ENCODE measurements around the gene CCDC82. TPM values are rescaled to one million over a fixed set of nuclear protein-coding genes. Genes with fewer than 3 reads are reported as not detected.
A peak's percentile ranks its signal among the peaks of the same experiment; 100 is the strongest.

CCDC82 gene
- polyA plus RNA-seq, 2 of the 4 experiments (the other 2 are of a cell fraction): 17.6 to 27.6 TPM

DNA sequence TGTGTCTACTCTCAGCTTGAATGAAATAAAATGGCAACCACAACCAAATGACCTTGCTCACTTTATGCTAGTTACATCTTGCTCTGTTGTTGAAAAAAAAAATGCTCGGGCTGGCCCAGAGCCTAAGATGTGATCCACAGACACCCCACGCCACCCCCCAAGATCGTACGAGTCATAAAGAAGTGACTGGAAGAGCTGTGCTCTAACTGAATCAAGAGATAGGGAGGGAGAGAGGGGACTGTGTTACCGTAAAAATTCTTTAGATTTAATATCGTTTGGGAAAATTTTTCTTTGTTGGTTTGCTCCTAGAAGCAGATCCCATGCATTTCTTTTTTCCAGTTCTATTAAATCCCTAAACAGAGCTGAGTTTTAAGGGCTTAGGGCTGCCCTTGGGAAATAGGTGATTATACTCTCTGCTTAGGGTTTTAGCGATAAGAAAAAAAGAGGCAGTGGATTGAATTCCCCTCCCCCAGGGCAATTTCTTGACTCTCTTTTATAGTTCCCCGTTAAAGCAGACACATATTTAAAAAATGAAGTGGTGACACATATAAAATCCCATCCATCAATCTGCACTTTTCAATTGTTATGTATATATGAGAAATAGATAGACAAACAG is 61.2 kb downstream of the CCDC82 start (continued):
- TF ChIP-seq, protein P1, sequence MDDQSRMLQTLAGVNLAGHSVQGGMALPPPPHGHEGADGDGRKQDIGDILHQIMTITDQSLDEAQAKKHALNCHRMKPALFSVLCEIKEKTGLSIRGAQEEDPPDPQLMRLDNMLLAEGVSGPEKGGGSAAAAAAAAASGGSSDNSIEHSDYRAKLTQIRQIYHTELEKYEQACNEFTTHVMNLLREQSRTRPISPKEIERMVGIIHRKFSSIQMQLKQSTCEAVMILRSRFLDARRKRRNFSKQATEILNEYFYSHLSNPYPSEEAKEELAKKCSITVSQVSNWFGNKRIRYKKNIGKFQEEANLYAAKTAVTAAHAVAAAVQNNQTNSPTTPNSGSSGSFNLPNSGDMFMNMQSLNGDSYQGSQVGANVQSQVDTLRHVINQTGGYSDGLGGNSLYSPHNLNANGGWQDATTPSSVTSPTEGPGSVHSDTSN (IDR thresholded peaks at IDR 0.05): no peak
- TF ChIP-seq EP300 (IDR thresholded peaks at IDR 0.05) (no peak), KDM5A (IDR thresholded peaks at IDR 0.05) (no peak), BHLHE40 (IDR thresholded peaks at IDR 0.05; ENCODE audit: low read depth, low read length) (no peak)

DNA sequence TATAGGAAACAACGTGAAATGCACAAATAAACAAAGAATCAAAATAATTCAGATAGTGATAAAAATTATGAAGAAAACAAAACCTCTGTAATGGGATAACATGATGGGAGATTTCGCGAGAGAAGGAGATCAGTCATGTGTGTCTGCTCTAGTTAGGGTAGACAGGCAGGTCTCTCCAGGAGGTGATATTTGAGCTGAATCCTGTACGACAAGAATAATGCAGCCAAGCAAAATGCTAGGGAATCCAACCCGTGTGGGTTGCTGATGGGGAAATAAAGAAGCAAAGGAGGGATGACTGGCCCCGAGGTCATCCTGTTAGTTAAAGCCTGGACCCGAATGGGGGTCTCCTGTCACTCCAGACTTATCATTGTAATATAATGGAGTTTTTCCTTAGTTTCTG is 62.8 kb downstream of the CCDC82 start:
- no peak overlapping the region for H3K27ac ChIP-seq
- ChIA-PET CTCF (no interaction called here), POLR2A (no interaction called here)
- no peaks in the 10 kb centered on the region for H3K9me3 ChIP-seq
- no peak overlapping the region for H3K4me3 ChIP-seq
- no peak for TF ChIP-seq CBX2 (IDR thresholded peaks at IDR 0.05; ENCODE audit: borderline replicate concordance, low read depth)
- no peak for TF ChIP-seq NR3C1 (IDR thresholded peaks at IDR 0.05)
- no peak for TF ChIP-seq NPAS2 (CRISPR knock-in tag; IDR thresholded peaks at IDR 0.05; ENCODE audit: borderline replicate concordance)
- no peak for TF ChIP-seq KDM5A (IDR thresholded peaks at IDR 0.05)
- TF ChIP-seq FOXS1 (CRISPR knock-in tag; IDR thresholded peaks at IDR 0.05): no peak
- ATAC-seq (no peak), FAIRE-seq (no peak), DNase-seq (ENCODE audit: low read depth in 1 of 2, low spot score in 1 of 2) (no peak)
- WGBS (ENCODE audit: missing lambda C conversion rate): 87% methylated on average over 7 of the region's 7 CpGs
- peaks cover 42% of the 10 kb centered on the region for H3K4me1 ChIP-seq
- H3K4me2 ChIP-seq: no peak overlapping the region

DNA sequence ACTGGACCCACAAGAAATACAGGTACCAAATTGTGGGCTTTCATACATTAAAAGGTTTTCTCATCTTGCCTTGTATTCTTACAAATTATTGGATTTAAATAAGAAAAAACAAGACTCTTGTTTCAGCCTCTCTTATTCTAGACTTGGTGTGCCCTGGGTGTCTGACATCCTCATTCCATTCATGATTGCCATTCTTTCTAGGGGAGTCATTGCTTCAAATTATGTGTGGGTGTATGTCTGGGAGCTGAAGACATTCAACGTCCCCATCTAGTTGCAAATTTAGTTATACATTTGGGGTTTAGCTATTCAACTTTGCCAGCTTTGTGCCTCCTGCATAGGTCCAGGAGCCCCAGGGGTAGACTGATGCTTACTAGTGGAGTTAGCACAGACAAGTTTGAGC is 64.8 kb downstream of the CCDC82 start:
- Histone ChIP-seq H3K4me2 (peak overlapping the region; percentile 74), H3K4me3 (no peak overlapping the region), H3K27ac (peak overlapping the region; percentile 49 to 74), H3K4me1 (peaks cover 37% of the 10 kb centered on the region), H3K9me3 (no peaks in the 10 kb centered on the region)
- DNase-seq (ENCODE audit: low read depth in 1 of 2, low spot score in 1 of 2): no peak
- ChIA-PET CTCF (interaction anchor here (0.8 to 1.3 kb wide), 3 partner anchors 10 to 258 kb away, joined by 3 to 6 read pairs (median 5); partner anchors contain the start of gene MAML2), POLR2A (interaction anchor here (1.3 kb wide), 1 partner anchor 82 kb away, joined by 3 read pairs; no protein-coding TSS in a partner anchor)
- no peak for FAIRE-seq
- ATAC-seq: peak in 1 of 2 experiments; percentile 86; a peak in 3 of 6 replicates
- WGBS (ENCODE audit: missing lambda C conversion rate): 0% methylated on average over 1 of the region's 1 CpG
- no peak for TF ChIP-seq SREBF2 (IDR thresholded peaks at IDR 0.05)
- no peak for TF ChIP-seq FOSL2 (IDR thresholded peaks at IDR 0.05)
- peak; percentile 32; the same call in 1 of the 2 replicates for TF ChIP-seq FOSL2 (CRISPR knock-in tag; IDR thresholded peaks at IDR 0.05)

DNA sequence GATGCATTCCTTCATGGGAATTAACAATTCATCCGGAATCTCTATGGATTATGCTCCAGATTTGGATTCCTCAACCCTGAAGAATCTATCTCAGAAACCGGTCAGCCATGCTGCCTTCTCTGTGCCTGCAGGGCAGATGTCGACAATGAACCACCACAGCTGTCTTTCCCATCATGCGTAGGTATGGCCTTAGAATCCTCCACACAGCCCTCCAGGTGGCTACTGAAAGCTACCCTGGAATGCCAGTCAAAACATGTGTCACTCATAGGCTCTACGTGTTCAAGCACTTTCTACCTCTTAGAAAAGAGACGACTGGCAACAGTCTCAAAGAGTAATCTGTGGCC is 66.1 kb downstream of the CCDC82 start:
- ATAC-seq: no peak
- ChIA-PET POLR2A (no interaction called here), CTCF (interaction anchor here (1.0 to 2.9 kb wide), 2 partner anchors 10 to 19 kb away, joined by 3 to 14 read pairs; partner anchors contain the start of gene MAML2)
- WGBS (ENCODE audit: missing lambda C conversion rate): 91% methylated on average over 6 of the region's 6 CpGs
- Histone ChIP-seq H3K4me2 (no peak overlapping the region), H3K4me1 (peaks cover 24% of the 10 kb centered on the region), H3K4me3 (no peak overlapping the region), H3K9me3 (no peaks in the 10 kb centered on the region), H3K27ac (peak overlapping the region in 1 of 2 experiments; percentile 22; a peak in 2 of 6 replicates)
- FAIRE-seq: no peak
- TF ChIP-seq, protein P2, sequence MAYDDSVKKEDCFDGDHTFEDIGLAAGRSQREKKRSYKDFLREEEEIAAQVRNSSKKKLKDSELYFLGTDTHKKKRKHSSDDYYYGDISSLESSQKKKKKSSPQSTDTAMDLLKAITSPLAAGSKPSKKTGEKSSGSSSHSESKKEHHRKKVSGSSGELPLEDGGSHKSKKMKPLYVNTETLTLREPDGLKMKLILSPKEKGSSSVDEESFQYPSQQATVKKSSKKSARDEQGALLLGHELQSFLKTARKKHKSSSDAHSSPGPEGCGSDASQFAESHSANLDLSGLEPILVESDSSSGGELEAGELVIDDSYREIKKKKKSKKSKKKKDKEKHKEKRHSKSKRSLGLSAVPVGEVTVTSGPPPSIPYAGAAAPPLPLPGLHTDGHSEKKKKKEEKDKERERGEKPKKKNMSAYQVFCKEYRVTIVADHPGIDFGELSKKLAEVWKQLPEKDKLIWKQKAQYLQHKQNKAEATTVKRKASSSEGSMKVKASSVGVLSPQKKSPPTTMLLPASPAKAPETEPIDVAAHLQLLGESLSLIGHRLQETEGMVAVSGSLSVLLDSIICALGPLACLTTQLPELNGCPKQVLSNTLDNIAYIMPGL (CRISPR knock-in tag; IDR thresholded peaks at IDR 0.05; ENCODE audit: borderline replicate concordance): no peak
- TF ChIP-seq, protein P3, sequence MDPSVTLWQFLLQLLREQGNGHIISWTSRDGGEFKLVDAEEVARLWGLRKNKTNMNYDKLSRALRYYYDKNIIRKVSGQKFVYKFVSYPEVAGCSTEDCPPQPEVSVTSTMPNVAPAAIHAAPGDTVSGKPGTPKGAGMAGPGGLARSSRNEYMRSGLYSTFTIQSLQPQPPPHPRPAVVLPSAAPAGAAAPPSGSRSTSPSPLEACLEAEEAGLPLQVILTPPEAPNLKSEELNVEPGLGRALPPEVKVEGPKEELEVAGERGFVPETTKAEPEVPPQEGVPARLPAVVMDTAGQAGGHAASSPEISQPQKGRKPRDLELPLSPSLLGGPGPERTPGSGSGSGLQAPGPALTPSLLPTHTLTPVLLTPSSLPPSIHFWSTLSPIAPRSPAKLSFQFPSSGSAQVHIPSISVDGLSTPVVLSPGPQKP (IDR thresholded peaks at IDR 0.05; ENCODE audit: low read depth, low read length): no peak
- TF ChIP-seq CBX8 (IDR thresholded peaks at IDR 0.05) (no peak), HOXB5 (CRISPR knock-in tag; IDR thresholded peaks at IDR 0.05) (no peak), HOXA7 (CRISPR knock-in tag; IDR thresholded peaks at IDR 0.05) (no peak), TP53 (CRISPR knock-in tag; IDR thresholded peaks at IDR 0.05) (no peak), ZSCAN20 (CRISPR knock-in tag; IDR thresholded peaks at IDR 0.05) (no peak), CHD4 (IDR thresholded peaks at IDR 0.05; ENCODE audit: borderline replicate concordance) (no peak), POLR2A (IDR thresholded peaks at IDR 0.05; ENCODE audit: low read length) (no peak), SMC3 (IDR thresholded peaks at IDR 0.05) (no peak), FOXS1 (CRISPR knock-in tag; IDR thresholded peaks at IDR 0.05) (no peak), JUNB (IDR thresholded peaks at IDR 0.05) (no peak)
- TF ChIP-seq, protein P4, sequence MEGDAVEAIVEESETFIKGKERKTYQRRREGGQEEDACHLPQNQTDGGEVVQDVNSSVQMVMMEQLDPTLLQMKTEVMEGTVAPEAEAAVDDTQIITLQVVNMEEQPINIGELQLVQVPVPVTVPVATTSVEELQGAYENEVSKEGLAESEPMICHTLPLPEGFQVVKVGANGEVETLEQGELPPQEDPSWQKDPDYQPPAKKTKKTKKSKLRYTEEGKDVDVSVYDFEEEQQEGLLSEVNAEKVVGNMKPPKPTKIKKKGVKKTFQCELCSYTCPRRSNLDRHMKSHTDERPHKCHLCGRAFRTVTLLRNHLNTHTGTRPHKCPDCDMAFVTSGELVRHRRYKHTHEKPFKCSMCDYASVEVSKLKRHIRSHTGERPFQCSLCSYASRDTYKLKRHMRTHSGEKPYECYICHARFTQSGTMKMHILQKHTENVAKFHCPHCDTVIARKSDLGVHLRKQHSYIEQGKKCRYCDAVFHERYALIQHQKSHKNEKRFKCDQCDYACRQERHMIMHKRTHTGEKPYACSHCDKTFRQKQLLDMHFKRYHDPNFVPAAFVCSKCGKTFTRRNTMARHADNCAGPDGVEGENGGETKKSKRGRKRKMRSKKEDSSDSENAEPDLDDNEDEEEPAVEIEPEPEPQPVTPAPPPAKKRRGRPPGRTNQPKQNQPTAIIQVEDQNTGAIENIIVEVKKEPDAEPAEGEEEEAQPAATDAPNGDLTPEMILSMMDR (IDR thresholded peaks at IDR 0.05): no peak
- TF ChIP-seq, protein P5, sequence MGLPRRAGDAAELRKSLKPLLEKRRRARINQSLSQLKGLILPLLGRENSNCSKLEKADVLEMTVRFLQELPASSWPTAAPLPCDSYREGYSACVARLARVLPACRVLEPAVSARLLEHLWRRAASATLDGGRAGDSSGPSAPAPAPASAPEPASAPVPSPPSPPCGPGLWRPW (IDR thresholded peaks at IDR 0.05): no peak
- no peak for DNase-seq (ENCODE audit: low read depth in 1 of 2, low spot score in 1 of 2)

Data from A549 (cell line).